Stomach (tissue), 4 donors: ENCODE results near the gene ERGIC2.

ENCODE experiments used
- CTCF ChIP-seq, 7 experiments: fragments of 450-650 bp in 4 of 7; fragments of 200-600 bp in 3 of 7; sonication (generic) in 3 of 7; IDR thresholded peaks; one replicate each; pipeline ENCODE4 v1.5.1; 2016 to 2019; ENCODE audit warnings: antibody characterized with exemption in 7 of 7, control low read depth in 2 of 7, mild to moderate bottlenecking in 1 of 7
- POLR2AphosphoS5 ChIP-seq, 3 donors: sonication (generic); formaldehyde crosslinking; IDR thresholded peaks; one replicate each; pipeline ENCODE4 v1.6.1; 2016; ENCODE audit warnings: antibody characterized with exemption in 3 of 3

GRCh38 chr12:29354954-29355353 lies 26.0 kb downstream of the ERGIC2 start:
- TF ChIP-seq POLR2AphosphoS5 (IDR thresholded peaks at IDR 0.05), result no peak
- no peak for TF ChIP-seq CTCF (IDR thresholded peaks at IDR 0.05)
